Caki2 (cell line): ENCODE data around the gene PRSS3. TPM values are rescaled to one million over a fixed set of nuclear protein-coding genes. Genes with fewer than 3 reads are reported as not detected.
"Not testable (repeated sequence)": the region's sequence is repeated elsewhere in the genome, so short reads cannot be mapped to it uniquely, and the experiment has no call there.

Experiments
- DNase-seq: peaks from one replicate; pipeline ENCODE4 v3.0.0-alpha.2; 2015; ENCODE audit warnings: low read depth
- in situ Hi-C: cut with HindIII; loops from 2 replicates; pipeline ENCODE4 v1.10.0; 2016; ENCODE audit warnings: low sequenced_read_pairs, low pct_unique_long_range_greater_than_20kb, mixed read lengths
- total RNA-seq: library from RNA; depleted of rRNA; stranded (reverse); fragments of >200 nt; shearing (Covaris generic); gene quantifications from 2 replicates; pipeline ENCODE4 v1.2.3, GENCODE V29; 2014; ENCODE audit warnings: low replicate concordance

Gene PRSS3
- total RNA-seq, 1 experiment from 2014 or later, result not detected

- in situ Hi-C loops, result no loop called here
Measured at GRCh38 chr9:33781736-33782135, 13.6 kb upstream of the PRSS3 start.

GRCh38 chr9:33782395-33783152, 12.8 kb upstream of the PRSS3 start:
- in situ Hi-C loops, result no loop called here
- no peak for DNase-seq

More at GRCh38 chr9:33781736-33782135, 13.6 kb upstream of the PRSS3 start:
- DNase-seq, result no peak

- peak; percentile 16 for DNase-seq
- in situ Hi-C loops, result no loop called here
Measured at GRCh38 chr9:33785914-33786313, 9.4 kb upstream of the PRSS3 start.

GRCh38 chr9:33786681-33787080, 8.7 kb upstream of the PRSS3 start:
- in situ Hi-C loops, result no loop called here
- no peak for DNase-seq

GRCh38 chr9:33787839-33788238, 7.5 kb upstream of the PRSS3 start:
- no peak for DNase-seq
- in situ Hi-C loops, result no loop called here

- in situ Hi-C loops, DNase-seq: not testable (repeated sequence)
Measured at GRCh38 chr9:33789429-33789828, 5.9 kb upstream of the PRSS3 start.

- peak; percentile 15 for DNase-seq
- in situ Hi-C loops, result no loop called here
Measured at GRCh38 chr9:33791117-33791516, 4.2 kb upstream of the PRSS3 start.

GRCh38 chr9:33793496-33793895, 1.9 kb upstream of the PRSS3 start:
- in situ Hi-C loops, DNase-seq: not testable (repeated sequence)

GRCh38 chr9:33794560-33794959, 801 bp upstream of the PRSS3 start:
- in situ Hi-C loops, result no loop called here
- DNase-seq, result no peak

GRCh38 chr9:33795819-33796218, 458 bp downstream of the PRSS3 start:
- DNase-seq, result no peak
- in situ Hi-C loops, result no loop called here

GRCh38 chr9:33796679-33797078, 1.3 kb downstream of the PRSS3 start:
- in situ Hi-C loops, result not testable (repeated sequence)

GRCh38 chr9:33797837-33798236, 2.5 kb downstream of the PRSS3 start:
- DNase-seq, result no peak
- in situ Hi-C loops, result no loop called here

More at GRCh38 chr9:33796679-33797078, 1.3 kb downstream of the PRSS3 start:
- not testable (repeated sequence) for DNase-seq

- in situ Hi-C loops, result no loop called here
- DNase-seq, result no peak
Measured at GRCh38 chr9:33798545-33798944, 3.2 kb downstream of the PRSS3 start.

GRCh38 chr9:33799928-33800704, 4.8 kb downstream of the PRSS3 start:
- DNase-seq, result no peak
- in situ Hi-C loops, result no loop called here

GRCh38 chr9:33800886-33801285, 5.5 kb downstream of the PRSS3 start:
- in situ Hi-C loops, result no loop called here
- DNase-seq, result no peak

- DNase-seq, in situ Hi-C loops: not testable (repeated sequence)
Measured at GRCh38 chr9:33801943-33802500, 6.7 kb downstream of the PRSS3 start.

- DNase-seq, in situ Hi-C loops: not testable (repeated sequence)
Measured at GRCh38 chr9:33804196-33804595, 8.8 kb downstream of the PRSS3 start.

- peak; percentile 59 for DNase-seq
- in situ Hi-C loops, result not testable (repeated sequence)
Measured at GRCh38 chr9:33807156-33807555, 11.8 kb downstream of the PRSS3 start.

- DNase-seq, in situ Hi-C loops: not testable (repeated sequence)
Measured at GRCh38 chr9:33808979-33809322, 13.6 kb downstream of the PRSS3 start.
